ENCODE data around the gene C2orf15. TPM values are rescaled to one million over a fixed set of nuclear protein-coding genes. Genes with fewer than 3 reads are reported as not detected.

C2orf15 gene
- total and polyA plus RNA-seq, 9 of the 15 experiments (the other 6 are each of a cell fraction or from before 2014, with no cell fraction given), result 0.04 to 0.27 (median 0.15) TPM; not detected in 1

- Histone ChIP-seq H3K4me2 (ENCODE audit: insufficient read depth, low read length) (no peak overlapping the region), H4K20me1 (replicated peaks; ENCODE audit: control insufficient read depth, insufficient read depth, low read length) (no peaks in the 10 kb centered on the region), H3K36me3 (ENCODE audit: control insufficient read depth, insufficient read depth, low read length) (no peaks in the 10 kb centered on the region), H3K27ac (ENCODE audit: extremely low read depth, low read depth, low read length) (no peak overlapping the region), H3K27me3 (ENCODE audit: control insufficient read depth in 2 of 2, insufficient read depth in 2 of 2, low read length in 2 of 2) (no peaks in the 10 kb centered on the region), H3K9ac (ENCODE audit: insufficient read depth in 1 of 2, low read depth in 2 of 2, low read length in 2 of 2) (no peak overlapping the region), H3K4me3 (no peak overlapping the region), H2AFZ (ENCODE audit: low read depth, low read length) (no peak overlapping the region), H3K9me1 (ENCODE audit: control insufficient read depth, insufficient read depth, low read length) (no peaks in the 10 kb centered on the region), H3K4me1 (replicated peaks in 1 of 2; ENCODE audit: control insufficient read depth in 2 of 2, insufficient read depth in 2 of 2, low read length in 2 of 2) (peaks cover 0 to 6% of the 10 kb centered on the region in 2 experiments; a peak in 2 of 5 replicates), H3K79me2 (ENCODE audit: control insufficient read depth, insufficient read depth, low read length) (no peaks in the 10 kb centered on the region), H3K9me3 (replicated peaks; ENCODE audit: control insufficient read depth, insufficient read depth, low read depth, low read length) (0 out of 2 replicates have a peak, but pooled peaks cover 2% of the 10 kb centered on the region)
- ChIA-PET POLR2A (interaction anchor here (1.3 kb wide), 1 partner anchor 20 kb away, joined by 3 read pairs; no protein-coding TSS in a partner anchor), CTCF (ENCODE audit: low intra/inter-chr PET ratio) (no interaction called here)
- 2% methylated on average over 2 of the region's 2 CpGs for whole genome bisulfite sequencing (ENCODE audit: insufficient coverage, low coverage, missing lambda C conversion rate)
- no TSS peak for BruUV-seq (replicated peaks)
- intact Hi-C loops (cut with micrococcal nuclease) (no loop called here), in situ Hi-C loops (cut with MboI) (no loop called here)
- TF ChIP-seq HMBOX1 (IDR thresholded peaks at IDR 0.05) (peak; percentile 59; the same call in 1 of the 2 replicates), PBX2 (CRISPR knock-in tag; IDR thresholded peaks at IDR 0.05; ENCODE audit: low read depth) (no peak), PBX2 (tag; conservative IDR thresholded peaks at IDR 0.05; ENCODE audit: low read depth) (0 out of 2 replicates have a peak, but pooled peaks have one; percentile 7), DPF2 (IDR thresholded peaks at IDR 0.05) (0 out of 2 replicates have a peak, but pooled peaks have one; percentile 20), TEAD4 (IDR thresholded peaks at IDR 0.05; ENCODE audit: low read length) (peak; percentile 68), TEAD4 (CRISPR knock-in tag; IDR thresholded peaks at IDR 0.05; ENCODE audit: borderline replicate concordance) (no peak), NCOR1 (IDR thresholded peaks at IDR 0.05) (peak; percentile 40; the same call in 1 of the 2 replicates), MCM3 (IDR thresholded peaks at IDR 0.05) (no peak), ZNF707 (CRISPR knock-in tag; conservative IDR thresholded peaks at IDR 0.05) (no peak), MEIS2 (IDR thresholded peaks at IDR 0.05; ENCODE audit: partially characterized antibody) (peak; percentile 30), TRIM24 (IDR thresholded peaks at IDR 0.05) (peak in 1 of 2 experiments; percentile 28; a peak in 2 of 4 replicates), TAL1 (IDR thresholded peaks at IDR 0.05) (peak; percentile 64; the same call in 1 of the 2 replicates), MLX (CRISPR knock-in tag; conservative IDR thresholded peaks at IDR 0.05) (no peak), CBFA2T2 (conservative IDR thresholded peaks at IDR 0.05) (peak; percentile 72), CBFA2T3 (IDR thresholded peaks at IDR 0.05) (peak; percentile 85), EHMT2 (IDR thresholded peaks at IDR 0.05) (no peak), ARID1B (IDR thresholded peaks at IDR 0.05) (peak; percentile 61; the same call in 1 of the 2 replicates), POLR2AphosphoS5 (IDR thresholded peaks at IDR 0.05; ENCODE audit: control insufficient read depth, insufficient read depth, low read depth, low read length) (0 out of 2 replicates have a peak, but pooled peaks have one; percentile 29)
- ATAC-seq, result no peak
- FAIRE-seq, result no peak
- DNase-seq (ENCODE audit: extremely low read depth in 1 of 4, low spot score in 3 of 4), result peak in 2 of 4 experiments; percentile 8 to 23
Measured at GRCh38 chr2:99104006-99104405, 37.5 kb upstream of the C2orf15 start.
